H9 (cell line): ENCODE data around the gene AHNAK. TPM values are rescaled to one million over a fixed set of nuclear protein-coding genes. Genes with fewer than 3 reads are reported as not detected.

ENCODE experiments used
- DNase-seq: peaks from one replicate; pipeline ENCODE4 v3.0.0-alpha.2; 2017
- H2AFZ ChIP-seq: one replicate; pipeline ENCODE4 v1.6.1; 2013; ENCODE audit warnings: mild to moderate bottlenecking, low read length, control low read depth, moderate library complexity
- H2AK5ac ChIP-seq: 2 replicates; pipeline ENCODE4 v1.6.1; 2013; ENCODE audit warnings: low read length, control low read depth, mixed read lengths; ENCODE audit not compliant: insufficient read length
- H2BK120ac ChIP-seq: one replicate; pipeline ENCODE4 v1.6.1; 2013; ENCODE audit warnings: low read depth, mild to moderate bottlenecking, low read length, control low read depth, inconsistent platforms; ENCODE audit not compliant: poor library complexity, severe bottlenecking
- H2BK12ac ChIP-seq: 2 replicates; pipeline ENCODE4 v1.6.1; 2013; ENCODE audit warnings: low read length, control low read depth, mixed read lengths, low read depth; ENCODE audit not compliant: insufficient read length
- H2BK15ac ChIP-seq: 2 replicates; pipeline ENCODE4 v1.6.1; 2013; ENCODE audit warnings: low read depth, low read length, control low read depth
- H2BK20ac ChIP-seq: one replicate; pipeline ENCODE4 v1.6.1; 2013; ENCODE audit warnings: low read depth, mild to moderate bottlenecking, low read length, control low read depth, inconsistent platforms; ENCODE audit not compliant: poor library complexity, severe bottlenecking
- H2BK5ac ChIP-seq: 2 replicates; pipeline ENCODE4 v1.6.1; 2013; ENCODE audit warnings: low read length, control low read depth, mixed read lengths; ENCODE audit not compliant: insufficient read length
- H3K14ac ChIP-seq: 2 replicates; pipeline ENCODE4 v1.6.1; 2013; ENCODE audit warnings: low read length, control low read depth; ENCODE audit not compliant: insufficient read depth
- H3K18ac ChIP-seq: 2 replicates; pipeline ENCODE4 v1.6.1; 2013; ENCODE audit warnings: low read depth, mild to moderate bottlenecking, mixed read lengths, low read length, control low read depth; ENCODE audit not compliant: insufficient read length
- H3K23ac ChIP-seq: 2 replicates; pipeline ENCODE4 v1.6.1; 2013; ENCODE audit warnings: low read length, control low read depth, mixed read lengths, low read depth; ENCODE audit not compliant: insufficient read length
- H3K23me2 ChIP-seq: 2 replicates; pipeline ENCODE4 v1.6.1; 2013; ENCODE audit warnings: low read depth, mild to moderate bottlenecking, mixed read lengths, low read length, control low read depth; ENCODE audit not compliant: insufficient read length, poor library complexity, severe bottlenecking
- H3K27ac ChIP-seq: 2 replicates; pipeline ENCODE4 v1.5.1; 2013; ENCODE audit warnings: low read length, control low read depth, mixed read lengths, low read depth; ENCODE audit not compliant: insufficient read length
- H3K27me3 ChIP-seq: 2 replicates; pipeline ENCODE4 v1.6.1; 2013; ENCODE audit warnings: low read length, control low read depth, inconsistent platforms; ENCODE audit not compliant: insufficient read depth
- H3K4ac ChIP-seq: 2 replicates; pipeline ENCODE4 v1.6.1; 2013; ENCODE audit warnings: low read depth, mild to moderate bottlenecking, control low read depth, inconsistent platforms, low read length, moderate library complexity
- H3K4me1 ChIP-seq: 2 replicates; pipeline ENCODE4 v1.6.1; 2013; ENCODE audit warnings: low read length, control low read depth, inconsistent platforms; ENCODE audit not compliant: insufficient read depth
- H3K4me2 ChIP-seq: 2 replicates; pipeline ENCODE4 v1.6.1; 2013; ENCODE audit warnings: low read length, control low read depth, mixed read lengths; ENCODE audit not compliant: insufficient read length, insufficient read depth
- H3K56ac ChIP-seq: 2 replicates; pipeline ENCODE4 v1.6.1; 2013; ENCODE audit warnings: low read depth, mild to moderate bottlenecking, mixed read lengths, low read length, control low read depth; ENCODE audit not compliant: insufficient read length
- H3K79me1 ChIP-seq: 2 replicates; pipeline ENCODE4 v1.6.1; 2013; ENCODE audit warnings: low read depth, mild to moderate bottlenecking, moderate library complexity, low read length, control low read depth, inconsistent platforms; ENCODE audit not compliant: insufficient read depth, poor library complexity, severe bottlenecking
- H3K79me2 ChIP-seq: 2 replicates; pipeline ENCODE4 v1.6.1; 2013; ENCODE audit warnings: low read length, control low read depth, inconsistent platforms; ENCODE audit not compliant: insufficient read depth
- H3K9ac ChIP-seq: 2 replicates; pipeline ENCODE4 v1.6.1; 2013; ENCODE audit warnings: low read length, control low read depth, mixed read lengths; ENCODE audit not compliant: insufficient read length; ENCODE audit errors: extremely low read depth
- H3K9me3 ChIP-seq: one replicate; pipeline ENCODE4 v1.6.1; 2013; ENCODE audit warnings: low read depth, low read length, inconsistent platforms; ENCODE audit not compliant: control insufficient read depth
- H3T11ph ChIP-seq: one replicate; pipeline ENCODE4 v1.6.1; 2013; ENCODE audit warnings: mild to moderate bottlenecking, low read length, control low read depth, inconsistent platforms
- H4K20me1 ChIP-seq: one replicate; pipeline ENCODE4 v1.6.1; 2013; ENCODE audit not compliant: control insufficient read depth, insufficient read length, insufficient read depth
- H4K5ac ChIP-seq: 2 replicates; pipeline ENCODE4 v1.6.1; 2013; ENCODE audit warnings: low read depth, mild to moderate bottlenecking, mixed read lengths, low read length, control low read depth; ENCODE audit not compliant: insufficient read length
- H4K8ac ChIP-seq: replicated peaks from 2 replicates; pipeline ENCODE4 v1.6.1; 2013; ENCODE audit warnings: low read length, control low read depth, mixed read lengths, low read depth; ENCODE audit not compliant: insufficient read length
- H4K91ac ChIP-seq: 2 replicates; pipeline ENCODE4 v1.6.1; 2013; ENCODE audit warnings: low read depth, mild to moderate bottlenecking, moderate library complexity, mixed read lengths, low read length, control low read depth; ENCODE audit not compliant: insufficient read length
- H3K27ac Mint-ChIP-seq, 3 experiments: 2 replicates in 2 of 3; 3 replicates in 1 of 3; pipeline ENCODE4 v1.8.0; 2020 to 2021; ENCODE audit warnings: mixed read lengths in 3 of 3, mild to moderate bottlenecking in 1 of 3, moderate library complexity in 1 of 3
- H3K27me3 Mint-ChIP-seq: 2 replicates; pipeline ENCODE4 v1.8.0; 2021; ENCODE audit warnings: low read depth, mild to moderate bottlenecking, moderate library complexity, mixed read lengths
- H3K36me3 Mint-ChIP-seq, 3 experiments: 2 replicates in 2 of 3; 3 replicates in 1 of 3; pipeline ENCODE4 v1.8.0; 2020 to 2021; ENCODE audit warnings: low read depth in 3 of 3, mixed read lengths in 3 of 3; ENCODE audit not compliant: insufficient read depth in 1 of 3
- H3K4me1 Mint-ChIP-seq, 2 experiments: 2 replicates each; pipeline ENCODE4 v1.8.0; 2020; ENCODE audit warnings: mixed read lengths in 2 of 2
- H3K4me3 Mint-ChIP-seq, 2 experiments: 2 replicates in 1 of 2; 3 replicates in 1 of 2; pipeline ENCODE4 v1.8.0; 2020 to 2021; ENCODE audit warnings: mild to moderate bottlenecking in 2 of 2, mixed read lengths in 2 of 2, moderate library complexity in 1 of 2
- H3K9me3 Mint-ChIP-seq, 2 experiments: 2 replicates in 1 of 2; 3 replicates in 1 of 2; pipeline ENCODE4 v1.8.0; 2020; ENCODE audit warnings: mild to moderate bottlenecking in 2 of 2, mixed read lengths in 2 of 2, moderate library complexity in 1 of 2
- WGBS: extraction: QIAGEN DNeasy Blood & Tissue Kit; methylation state at CpG from one replicate; pipeline ENCODE4 v1.1.7; 2013; ENCODE audit warnings: missing lambda C conversion rate, low lambda C conversion rate, mixed read lengths; ENCODE audit not compliant: insufficient read length; ENCODE audit errors: extremely low coverage; 5-methylcytosine and 5-hydroxymethylcytosine counted together
- total RNA-seq: library from RNA; stranded (reverse); gene quantifications from 2 replicates; pipeline ENCODE4 v1.2.1, GENCODE V29; 2021
- TF ChIP-seq, protein P1 (sequence below): fragments of 200-600 bp; sonication (generic); conservative IDR thresholded peaks from 3 replicates; pipeline ENCODE4 v1.8.0; 2021; ENCODE audit warnings: antibody characterized with exemption, mild to moderate bottlenecking

Gene AHNAK
- total RNA-seq, 1 experiment from 2014 or later, result 15.2 TPM

GRCh38 chr11:62391642-62392425 lies 154.8 kb downstream of the AHNAK start:
- Histone ChIP-seq H2BK120ac (no peak overlapping the region), H2BK15ac (no peak overlapping the region), H2BK12ac (no peak overlapping the region), H3K56ac (no peak overlapping the region), H4K5ac (no peak overlapping the region), H3K4me1 (peaks cover 4% of the 10 kb centered on the region; the same call in 1 of the 2 replicates), H2AK5ac (no peak overlapping the region), H3K9ac (no peak overlapping the region), H4K20me1 (no peaks in the 10 kb centered on the region), H3K14ac (no peak overlapping the region), H4K91ac (no peak overlapping the region), H3K79me1 (no peaks in the 10 kb centered on the region), H3K23ac (no peak overlapping the region), H3K27ac (no peak overlapping the region), H2BK5ac (no peak overlapping the region), H3K18ac (no peak overlapping the region), H3K79me2 (no peaks in the 10 kb centered on the region), H4K8ac (no peak overlapping the region), H3K23me2 (peaks cover 6% of the 10 kb centered on the region), H3K9me3 (no peaks in the 10 kb centered on the region), H3K27me3 (no peaks in the 10 kb centered on the region), H3T11ph (no peak overlapping the region), H3K4me2 (no peak overlapping the region), H2AFZ (no peak overlapping the region), H2BK20ac (no peak overlapping the region), H3K4ac (no peak overlapping the region)
- H3K36me3 Mint-ChIP-seq, result no peaks in the 10 kb centered on the region
- no CpG with 5 or more reads among the region's 16 CpGs for WGBS
- H3K4me3 Mint-ChIP-seq, result no peak overlapping the region
- no peaks in the 10 kb centered on the region for H3K9me3 Mint-ChIP-seq
- DNase-seq, result no peak
- H3K4me1 Mint-ChIP-seq, result peaks cover 7 to 16% of the 10 kb centered on the region in 2 experiments
- TF ChIP-seq, protein P1, sequence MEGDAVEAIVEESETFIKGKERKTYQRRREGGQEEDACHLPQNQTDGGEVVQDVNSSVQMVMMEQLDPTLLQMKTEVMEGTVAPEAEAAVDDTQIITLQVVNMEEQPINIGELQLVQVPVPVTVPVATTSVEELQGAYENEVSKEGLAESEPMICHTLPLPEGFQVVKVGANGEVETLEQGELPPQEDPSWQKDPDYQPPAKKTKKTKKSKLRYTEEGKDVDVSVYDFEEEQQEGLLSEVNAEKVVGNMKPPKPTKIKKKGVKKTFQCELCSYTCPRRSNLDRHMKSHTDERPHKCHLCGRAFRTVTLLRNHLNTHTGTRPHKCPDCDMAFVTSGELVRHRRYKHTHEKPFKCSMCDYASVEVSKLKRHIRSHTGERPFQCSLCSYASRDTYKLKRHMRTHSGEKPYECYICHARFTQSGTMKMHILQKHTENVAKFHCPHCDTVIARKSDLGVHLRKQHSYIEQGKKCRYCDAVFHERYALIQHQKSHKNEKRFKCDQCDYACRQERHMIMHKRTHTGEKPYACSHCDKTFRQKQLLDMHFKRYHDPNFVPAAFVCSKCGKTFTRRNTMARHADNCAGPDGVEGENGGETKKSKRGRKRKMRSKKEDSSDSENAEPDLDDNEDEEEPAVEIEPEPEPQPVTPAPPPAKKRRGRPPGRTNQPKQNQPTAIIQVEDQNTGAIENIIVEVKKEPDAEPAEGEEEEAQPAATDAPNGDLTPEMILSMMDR, result peak; percentile 61
- H3K27me3 Mint-ChIP-seq, result no peaks in the 10 kb centered on the region
- H3K27ac Mint-ChIP-seq, result no peak overlapping the region
